Measurements from ENCODE around the gene SLC36A2.
"Not testable (repeated sequence)": the region's sequence is repeated elsewhere in the genome, so short reads cannot be mapped to it uniquely, and the experiment has no call there.

GRCh38 chr5:151309266-151309665 lies 38.1 kb downstream of the SLC36A2 start:
- not testable (repeated sequence) for TF ChIP-seq EZH2phosphoT487 (IDR thresholded peaks at IDR 0.05; ENCODE audit: borderline replicate concordance, low read depth, low read length); CTCF (conservative IDR thresholded peaks at IDR 0.05; ENCODE audit: low read length)

Measured in OCI-LY7 (cell line).